ENCODE data around the gene HECW1.
"Not testable (repeated sequence)": the region's sequence is repeated elsewhere in the genome, so short reads cannot be mapped to it uniquely, and the experiment has no call there.

The HECW1 gene

DNA sequence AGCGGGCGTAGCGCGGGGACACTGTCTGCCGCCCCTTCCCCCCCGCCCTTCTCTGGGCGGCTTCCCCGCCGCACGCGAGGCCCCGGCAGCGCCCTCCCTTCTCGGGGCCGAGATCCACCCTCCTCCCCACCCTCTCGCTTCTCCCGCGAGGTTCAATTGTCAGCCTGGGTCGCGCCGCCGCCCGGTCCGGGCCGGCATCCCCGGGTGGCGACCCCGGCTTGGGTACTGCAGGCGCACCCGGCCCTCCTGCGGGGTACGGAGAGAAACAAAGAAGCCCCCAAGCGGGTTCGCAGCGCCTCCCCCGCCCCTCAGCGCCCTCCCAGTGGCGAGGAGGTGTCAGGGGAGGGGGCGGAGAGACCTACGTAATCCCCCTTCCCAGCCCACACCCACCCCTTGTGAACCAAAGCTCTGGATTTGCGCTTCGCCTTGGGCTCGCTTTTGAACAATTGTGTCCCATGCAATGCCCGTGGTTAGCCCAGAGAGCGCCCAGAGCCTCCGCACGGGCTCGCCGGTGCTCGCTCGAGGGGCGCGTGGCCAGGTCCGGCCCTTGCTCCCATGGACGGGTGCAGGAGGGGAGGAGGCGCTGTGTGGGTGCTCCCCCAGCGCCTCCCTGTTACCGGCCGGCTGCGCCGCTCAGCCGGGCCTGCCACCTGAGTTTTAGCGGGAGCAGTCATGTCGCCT lies 634 bp downstream of the HECW1 start:
- DNase-seq, result peak; percentile 22

DNA sequence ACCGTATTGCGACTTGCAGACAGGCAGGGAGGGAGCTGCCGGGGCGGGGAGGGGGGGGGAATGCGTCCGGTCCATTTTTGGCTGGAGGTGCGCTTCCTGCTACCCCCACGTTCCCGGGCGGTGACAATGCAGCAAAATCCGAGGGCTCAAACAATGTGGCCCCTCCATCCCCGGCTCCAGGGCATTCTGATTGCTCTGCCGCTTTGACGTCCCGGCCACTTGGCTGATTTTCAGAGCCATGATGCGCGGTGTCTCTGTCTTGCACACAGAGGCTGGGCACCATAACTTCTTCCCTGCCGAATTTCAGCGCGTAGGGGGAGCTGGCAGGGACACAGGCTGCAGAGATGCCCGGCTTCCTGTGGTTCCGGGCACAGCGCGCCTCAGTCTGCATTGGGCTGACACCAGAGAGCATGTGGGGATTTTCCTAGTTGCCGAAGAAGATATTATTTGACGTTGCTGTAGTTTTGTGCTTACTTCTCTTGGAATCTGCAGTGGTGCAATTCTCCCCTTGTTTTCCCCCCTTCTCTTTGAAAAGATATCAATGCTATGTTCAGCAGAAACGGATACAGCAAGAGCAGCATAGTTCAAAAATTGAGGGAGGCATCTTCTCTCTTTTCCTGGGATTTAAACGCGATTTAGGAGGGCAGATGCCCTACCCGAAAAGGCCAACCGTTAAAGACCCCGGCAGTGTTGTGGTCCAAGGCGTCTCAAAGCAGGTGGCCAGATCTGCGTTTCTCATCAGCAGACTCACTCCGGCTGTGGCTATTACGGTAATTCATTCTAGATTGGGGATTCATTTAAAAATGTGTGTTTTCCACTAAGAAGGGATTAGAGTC lies 1.4 kb downstream of the HECW1 start:
- DNase-seq, result no peak

DNA sequence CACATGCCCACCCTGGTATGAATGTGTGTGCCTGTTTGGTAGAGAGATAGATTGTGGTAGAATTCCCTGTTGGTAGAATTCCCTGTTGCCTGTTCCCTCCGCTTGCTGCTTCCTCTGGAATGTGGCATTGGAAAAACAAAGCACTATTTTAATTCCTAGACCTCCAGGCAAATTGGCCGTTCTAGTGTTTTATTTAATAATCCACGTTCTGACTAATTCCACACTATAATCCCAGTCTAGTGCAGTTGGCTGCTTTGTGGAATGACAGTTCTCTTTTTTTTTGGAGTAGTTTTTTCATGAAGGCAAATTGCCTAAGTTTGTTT lies 2.0 kb downstream of the HECW1 start:
- no peak for DNase-seq

DNA sequence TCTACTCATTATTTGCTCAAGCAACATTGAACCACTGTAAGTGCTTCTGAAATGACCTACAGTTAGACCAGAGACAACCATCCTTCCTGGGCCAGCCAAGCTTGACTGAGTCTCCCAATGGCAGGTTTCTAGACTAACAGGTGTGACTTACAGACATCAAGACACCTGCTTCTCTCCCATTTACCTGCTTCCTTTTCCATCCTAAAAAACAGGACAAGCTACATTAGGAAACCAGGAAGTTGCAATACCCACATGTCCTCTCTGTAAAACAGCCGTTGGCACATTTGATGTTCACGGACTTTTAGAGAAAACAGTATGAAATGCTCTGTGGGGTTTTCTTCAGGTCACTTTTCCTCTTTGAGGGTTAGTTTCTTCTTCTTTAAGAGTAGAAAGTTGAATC lies 4.0 kb downstream of the HECW1 start:
- DNase-seq, result no peak

DNA sequence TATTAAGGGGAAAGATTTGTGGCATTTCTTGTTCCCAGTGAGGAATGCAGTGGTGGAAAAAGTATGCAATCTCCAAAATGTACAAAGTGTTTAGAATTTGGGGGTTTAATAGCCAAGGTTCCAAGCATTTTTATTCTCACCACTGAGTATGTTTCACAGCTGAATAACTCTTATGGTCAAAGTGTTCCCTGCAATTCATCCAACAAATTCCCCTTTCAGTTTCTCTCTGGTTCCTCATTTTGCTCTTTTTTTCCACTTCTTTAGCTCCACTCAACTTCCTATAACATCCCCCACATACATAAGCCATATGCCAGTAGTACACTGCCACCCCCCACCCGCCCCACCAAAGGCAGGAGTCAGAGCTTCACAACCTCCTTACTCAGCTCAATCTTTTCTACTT lies 4.6 kb downstream of the HECW1 start:
- DNase-seq, result no peak

DNA sequence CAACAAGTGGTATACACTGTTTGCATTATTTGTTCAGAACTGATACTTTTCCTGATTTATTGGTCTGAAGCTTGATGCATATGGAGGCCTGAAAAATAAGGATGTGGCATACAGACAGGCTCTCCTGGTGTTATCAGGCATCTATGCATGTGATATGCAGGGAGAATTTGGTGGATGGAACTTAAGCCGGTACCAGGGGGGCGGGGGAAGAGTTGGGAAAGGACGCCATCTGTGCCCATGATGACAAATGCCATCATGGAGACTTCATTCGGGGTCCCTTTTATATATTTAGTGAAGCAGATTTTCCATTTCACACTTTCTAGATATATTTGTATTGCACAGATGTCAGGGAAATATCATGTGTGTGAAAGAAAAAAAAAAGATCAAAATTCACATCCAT lies 5.4 kb downstream of the HECW1 start:
- DNase-seq, result no peak

DNA sequence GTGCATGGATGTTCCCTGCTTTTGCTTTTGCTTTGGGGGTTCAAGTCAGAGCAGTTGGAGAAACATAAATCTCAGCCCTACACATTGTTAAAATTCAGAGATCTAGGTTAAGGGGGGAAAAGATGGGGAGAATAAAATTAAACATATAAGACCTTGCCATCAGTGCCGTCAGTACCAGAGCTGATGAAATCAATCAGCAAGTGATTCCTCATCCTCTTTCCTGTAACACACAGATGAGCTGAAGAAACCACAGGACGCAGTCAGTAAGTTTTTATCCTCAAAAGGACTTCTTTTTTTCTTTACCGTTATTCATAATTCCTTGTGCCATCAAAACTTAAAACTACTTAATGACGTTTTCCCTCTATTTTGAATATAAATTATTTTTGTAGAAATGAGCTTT lies 5.9 kb downstream of the HECW1 start:
- DNase-seq, result no peak

DNA sequence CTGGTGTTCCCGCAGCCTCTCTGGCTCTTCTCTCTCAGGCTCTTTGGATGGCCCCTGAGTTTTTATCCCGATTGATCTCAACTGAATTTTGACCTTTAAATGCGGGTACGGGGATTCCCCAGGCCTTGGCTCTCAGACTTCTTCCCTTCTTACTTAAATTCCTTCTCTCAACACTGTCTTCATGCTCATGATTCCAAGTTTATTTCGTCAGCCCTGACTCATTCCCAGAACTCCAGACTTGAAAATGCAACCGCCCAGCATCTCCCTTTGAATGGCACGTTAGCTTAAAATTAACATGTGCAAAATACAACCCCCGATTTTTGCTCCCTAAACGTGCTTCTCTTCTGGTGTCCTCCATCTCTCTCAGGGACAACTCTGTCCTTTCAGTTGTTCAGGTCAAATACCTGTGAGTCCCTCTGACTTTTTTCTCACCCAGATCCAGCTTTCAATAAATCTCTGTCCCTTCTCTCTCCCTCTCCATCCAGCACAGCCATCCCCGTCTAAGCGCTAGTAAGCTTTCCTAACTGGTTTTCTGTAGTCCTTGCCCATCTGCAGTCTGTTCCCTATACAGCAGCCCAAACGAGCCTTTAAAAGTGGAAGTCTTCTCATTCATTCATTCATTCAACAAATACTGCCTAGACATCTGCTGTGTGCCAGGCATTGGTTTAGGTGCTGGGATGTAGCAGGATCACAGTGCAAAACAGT lies 7.1 kb downstream of the HECW1 start:
- DNase-seq, result peak; percentile 62

DNA sequence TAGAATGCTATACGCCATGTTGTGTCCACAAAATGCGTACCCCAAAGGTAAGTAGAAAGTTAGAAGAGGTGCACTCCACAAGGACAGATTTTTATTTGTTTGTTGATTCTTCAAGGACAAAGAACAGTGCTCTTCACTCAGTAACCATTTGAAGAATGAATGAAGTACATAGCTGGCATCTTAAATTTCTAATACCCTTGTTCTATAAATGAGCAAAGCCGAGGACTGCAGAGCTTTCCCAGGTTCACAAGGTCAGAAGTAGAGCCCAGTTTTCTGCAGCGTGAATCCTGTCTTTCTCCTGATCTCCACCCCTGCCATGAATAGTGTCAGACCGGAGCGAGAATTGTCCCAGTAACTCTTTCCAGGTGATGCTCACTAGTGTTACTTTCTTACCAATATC lies 9.5 kb downstream of the HECW1 start:
- DNase-seq, result no peak

DNA sequence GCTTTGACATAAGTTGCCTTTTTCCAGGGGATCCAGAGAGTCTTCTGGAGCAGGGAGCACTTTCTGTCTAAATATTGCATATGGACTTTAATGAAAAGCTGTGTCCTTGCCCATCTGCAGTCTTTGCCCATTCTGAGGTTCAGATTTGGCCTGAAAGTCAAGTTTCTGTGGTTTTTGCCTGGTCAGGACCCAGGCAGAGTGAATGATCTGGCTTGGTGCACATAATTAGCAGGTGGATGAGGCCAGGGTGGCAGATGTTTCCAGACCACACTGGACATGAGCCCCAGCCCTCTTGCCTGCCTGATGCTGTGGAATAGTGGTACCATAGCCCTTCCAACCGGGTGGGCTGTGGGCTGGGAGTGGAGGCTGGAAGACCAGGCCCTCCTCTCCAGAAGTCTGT lies 11.0 kb downstream of the HECW1 start:
- no peak for DNase-seq

DNA sequence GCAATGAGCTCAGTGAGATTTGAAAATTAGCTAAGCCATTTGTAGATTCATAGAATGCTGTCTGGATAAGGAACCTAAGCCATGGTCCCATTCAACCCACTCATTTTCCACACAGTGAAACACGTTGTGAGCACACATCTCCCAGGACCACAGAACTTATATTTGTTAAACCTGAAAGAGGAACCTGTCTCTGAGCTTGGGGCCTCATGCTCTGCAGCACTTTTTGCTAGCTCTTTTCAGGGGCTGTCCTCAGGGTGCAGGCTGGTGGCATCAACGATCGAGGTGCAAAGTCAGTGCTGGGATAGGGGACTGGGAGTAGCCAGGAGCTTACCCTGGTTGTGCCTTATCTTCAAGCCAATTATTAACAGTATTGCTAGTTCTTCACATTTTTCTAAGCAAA lies 11.9 kb downstream of the HECW1 start:
- no peak for DNase-seq

DNA sequence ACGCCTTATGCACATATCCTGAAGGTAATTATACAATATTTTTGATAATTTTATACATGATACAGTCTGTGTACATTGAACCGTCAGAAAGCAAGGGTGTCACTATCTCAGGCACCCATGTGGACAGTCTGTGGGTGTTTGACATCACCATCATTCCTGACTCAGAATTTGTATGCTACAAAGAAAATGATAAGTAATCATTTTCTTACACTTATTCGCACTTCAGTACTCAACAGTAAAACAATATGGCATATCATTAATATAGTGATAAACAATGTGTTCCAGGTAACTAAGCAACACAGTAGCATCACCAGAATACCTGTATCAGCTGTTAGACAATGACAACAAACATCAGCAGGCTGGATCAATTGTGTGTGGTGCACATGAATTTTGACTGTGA lies 17.9 kb downstream of the HECW1 start:
- DNase-seq, result no peak

DNA sequence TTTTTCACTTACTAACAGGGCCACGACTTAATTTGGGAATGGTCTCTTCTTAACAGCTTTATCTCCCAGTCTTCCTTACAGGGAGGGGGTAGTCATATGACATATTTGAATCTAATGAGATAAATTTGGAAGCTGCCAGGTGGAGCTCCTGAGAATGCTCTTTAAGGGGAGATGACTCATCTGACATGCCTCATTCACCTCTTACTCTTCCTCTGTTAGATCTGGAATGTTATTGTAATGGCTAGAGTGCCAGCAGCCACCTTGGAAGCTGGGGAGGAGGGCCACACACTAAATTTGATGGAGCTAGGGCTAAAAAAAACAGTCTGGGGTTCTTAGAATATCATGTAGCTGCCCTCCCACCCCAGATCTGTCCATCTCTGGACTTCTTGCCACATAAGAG lies 22.7 kb downstream of the HECW1 start:
- DNase-seq, result no peak

DNA sequence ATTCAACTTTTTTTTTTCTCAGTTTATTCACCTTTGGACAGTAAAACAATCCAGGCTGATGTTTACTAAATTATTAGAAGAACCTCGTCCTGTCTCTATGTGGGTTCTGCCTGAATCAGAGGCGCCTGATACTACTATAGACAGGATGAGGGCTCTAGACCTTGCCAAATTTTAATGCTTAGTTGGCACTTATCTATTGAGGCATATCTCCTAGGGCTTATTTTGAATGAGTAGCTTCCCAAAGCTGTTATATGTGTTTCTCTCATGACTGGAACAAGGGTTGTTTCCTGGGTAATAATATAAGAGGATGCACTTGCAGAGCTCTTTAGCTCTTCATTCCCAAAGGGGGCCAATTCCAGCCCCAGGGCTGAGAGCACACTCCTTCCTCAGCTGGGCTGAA lies 23.6 kb downstream of the HECW1 start:
- no peak for DNase-seq

DNA sequence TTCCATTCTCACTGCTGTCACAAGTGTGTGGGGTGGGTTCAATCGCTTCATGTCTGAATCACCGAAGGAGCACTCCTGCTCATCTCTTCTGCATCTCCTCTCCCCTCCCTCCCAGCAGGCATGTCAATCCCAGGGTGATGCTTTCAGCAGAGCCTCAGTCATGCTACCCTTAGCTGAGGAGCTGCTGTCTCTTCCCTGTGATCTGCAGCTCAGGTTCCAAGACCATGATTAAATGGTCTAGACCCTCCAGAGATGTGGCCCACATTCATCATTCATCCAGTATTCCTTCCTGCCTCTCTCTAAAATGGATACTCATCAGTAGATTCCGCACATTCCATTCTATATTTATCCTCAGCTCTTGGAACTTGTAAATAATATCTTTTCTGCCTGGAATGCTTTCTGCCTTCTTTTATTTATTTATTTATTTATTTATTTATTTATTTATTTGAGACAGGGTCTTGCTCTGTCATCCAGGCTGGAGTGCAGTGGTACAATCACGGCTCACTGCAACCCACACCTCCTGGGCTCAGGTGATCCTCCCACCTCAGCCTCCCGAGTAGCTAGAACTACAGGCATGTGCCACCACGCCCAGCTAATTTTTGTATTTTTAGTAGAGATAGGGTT lies 24.8 kb downstream of the HECW1 start:
- not testable (repeated sequence) for DNase-seq

DNA sequence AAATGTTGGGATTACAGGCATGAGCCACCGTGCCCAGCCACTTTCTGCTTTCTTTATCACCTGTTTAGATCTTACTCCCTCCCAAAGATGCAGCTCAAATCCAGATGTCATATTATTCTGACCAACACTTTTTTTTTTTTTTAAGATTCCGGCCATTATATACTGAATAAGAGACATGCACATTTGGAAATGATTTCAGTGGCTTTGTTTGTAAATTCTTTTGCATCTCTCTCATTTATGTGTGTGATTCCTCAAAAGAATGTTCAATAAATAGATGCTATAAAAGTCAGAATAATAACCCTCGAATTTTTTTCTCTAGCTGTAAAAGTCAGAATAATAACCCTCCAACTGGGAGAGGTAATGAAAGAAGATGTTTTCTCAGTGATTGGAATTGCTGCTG lies 25.4 kb downstream of the HECW1 start:
- DNase-seq, result no peak

DNA sequence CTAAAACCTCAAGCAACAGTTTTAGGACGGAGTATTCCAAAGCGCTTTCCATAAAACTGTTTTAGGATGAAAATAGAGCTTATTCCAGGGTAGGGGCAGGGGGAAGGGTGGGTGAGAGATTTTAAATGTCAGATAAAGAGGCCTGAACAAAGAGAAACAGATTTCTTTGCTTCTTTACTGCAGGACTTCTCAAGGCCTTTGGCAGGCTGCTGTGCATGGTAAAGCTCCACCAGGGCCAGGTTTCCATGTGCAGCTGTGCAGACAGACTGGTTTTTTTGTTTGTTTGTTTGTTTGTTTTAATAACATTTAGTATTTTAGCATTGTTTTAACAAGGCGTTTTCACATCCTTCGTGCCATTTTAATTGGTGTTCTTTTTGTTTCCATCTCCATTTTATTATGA lies 26.3 kb downstream of the HECW1 start:
- no peak for DNase-seq

DNA sequence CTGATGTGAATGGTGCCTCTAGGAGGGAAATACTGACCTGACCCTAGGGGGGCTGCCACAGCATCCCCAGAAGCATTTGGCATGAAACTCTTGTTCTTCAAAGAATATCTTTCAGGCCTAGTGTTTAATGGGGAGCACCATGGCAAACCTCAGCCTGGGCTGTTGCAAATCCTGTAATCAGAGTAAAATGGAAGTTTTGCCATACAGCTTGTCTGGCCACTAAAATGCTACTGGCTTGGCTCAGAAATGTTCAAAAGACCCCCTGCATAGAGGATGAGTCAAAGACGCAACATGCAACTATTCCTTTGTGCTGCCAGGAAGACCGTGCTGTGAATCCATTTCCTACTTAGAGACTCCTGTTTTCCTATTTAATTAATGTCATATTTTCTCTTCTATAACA lies 26.7 kb downstream of the HECW1 start:
- no peak for DNase-seq

DNA sequence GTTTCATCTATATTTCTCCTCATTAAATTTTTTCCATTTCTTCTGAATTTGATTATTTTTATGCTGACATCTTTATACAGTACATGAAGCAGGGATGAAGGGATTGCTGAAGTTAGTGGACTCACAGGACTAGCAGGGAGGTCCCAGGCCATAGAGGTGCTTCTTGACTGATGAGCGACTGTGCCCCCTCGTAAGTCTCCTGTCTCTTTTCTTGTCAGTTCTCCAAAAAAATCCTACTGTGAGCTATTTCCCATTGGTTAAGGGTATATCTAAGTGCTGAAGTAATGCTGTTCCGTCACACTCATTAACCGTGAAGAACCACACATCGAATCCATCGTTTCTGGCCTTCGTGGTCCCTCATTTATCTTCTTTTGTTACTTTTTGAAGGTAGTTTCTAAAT lies 27.7 kb downstream of the HECW1 start:
- DNase-seq, result no peak

DNA sequence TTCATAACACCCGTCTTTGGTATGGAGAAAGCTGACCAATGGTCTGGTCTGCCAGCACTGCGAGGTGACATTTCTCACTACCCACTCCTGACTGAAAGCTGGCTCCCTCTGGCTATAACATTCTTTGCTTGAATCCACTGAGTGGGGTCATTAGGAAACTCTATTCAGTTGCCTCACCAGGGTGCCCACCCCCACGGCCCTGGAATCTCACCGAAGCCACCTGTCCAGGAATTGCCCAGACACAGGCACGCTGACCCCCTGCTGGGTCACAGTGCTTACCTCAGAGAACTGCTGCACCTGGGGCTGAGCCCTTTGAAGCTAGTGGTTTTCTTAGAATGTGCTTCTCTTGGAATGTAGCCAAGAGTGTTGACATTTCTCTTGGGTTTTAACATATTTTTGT lies 28.6 kb downstream of the HECW1 start:
- no peak for DNase-seq

DNA sequence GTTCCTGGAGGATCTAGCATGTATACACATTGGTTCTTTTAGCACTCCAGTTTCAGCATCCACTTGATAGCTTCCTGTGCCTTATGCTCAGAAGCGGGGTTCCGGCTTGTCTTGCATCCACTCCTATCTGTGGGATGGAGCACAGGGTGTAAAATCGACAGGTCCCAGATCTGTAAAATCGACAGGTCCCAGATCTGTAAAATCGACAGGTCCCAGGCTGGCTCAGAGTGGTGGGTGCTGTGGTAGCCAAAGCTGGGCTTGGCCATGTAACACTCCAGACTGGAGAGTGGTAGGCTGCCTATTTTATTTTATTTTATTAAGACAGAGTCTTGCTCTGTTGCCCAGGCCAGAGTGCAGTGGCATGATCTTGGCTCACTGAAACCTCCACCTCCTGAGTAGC lies 30.3 kb downstream of the HECW1 start:
- DNase-seq, result no peak

DNA sequence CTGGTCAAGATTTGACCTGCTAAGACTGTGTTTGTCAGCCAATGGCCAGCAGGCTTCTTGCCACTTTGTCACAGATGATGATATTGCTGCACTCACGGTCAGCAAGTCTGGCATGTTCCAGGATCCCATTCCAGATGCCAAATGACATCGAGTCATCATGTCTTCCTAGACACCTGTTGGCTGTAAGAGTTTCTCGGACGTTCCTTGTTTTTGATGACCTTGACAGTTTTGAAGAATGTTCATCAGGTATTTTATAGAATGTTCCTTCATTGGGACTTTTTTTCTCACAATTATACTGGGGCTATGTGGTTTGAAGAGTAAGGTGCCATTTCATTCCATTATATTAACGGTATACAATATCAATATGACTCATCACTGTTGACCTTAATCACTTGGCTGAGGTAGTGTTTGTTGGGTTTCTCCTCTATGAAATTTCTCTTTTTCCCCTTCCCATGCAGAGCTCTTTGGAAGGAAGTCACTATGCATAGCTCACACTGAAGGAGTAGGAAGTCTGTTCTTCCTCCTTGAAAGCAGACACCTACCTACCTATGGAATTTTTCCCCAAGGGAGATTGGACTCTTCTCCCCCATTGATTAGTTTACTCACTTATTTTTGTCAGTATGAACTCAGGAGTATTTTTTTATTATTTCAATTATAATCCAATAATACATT lies 31.6 kb downstream of the HECW1 start:
- DNase-seq, result no peak

DNA sequence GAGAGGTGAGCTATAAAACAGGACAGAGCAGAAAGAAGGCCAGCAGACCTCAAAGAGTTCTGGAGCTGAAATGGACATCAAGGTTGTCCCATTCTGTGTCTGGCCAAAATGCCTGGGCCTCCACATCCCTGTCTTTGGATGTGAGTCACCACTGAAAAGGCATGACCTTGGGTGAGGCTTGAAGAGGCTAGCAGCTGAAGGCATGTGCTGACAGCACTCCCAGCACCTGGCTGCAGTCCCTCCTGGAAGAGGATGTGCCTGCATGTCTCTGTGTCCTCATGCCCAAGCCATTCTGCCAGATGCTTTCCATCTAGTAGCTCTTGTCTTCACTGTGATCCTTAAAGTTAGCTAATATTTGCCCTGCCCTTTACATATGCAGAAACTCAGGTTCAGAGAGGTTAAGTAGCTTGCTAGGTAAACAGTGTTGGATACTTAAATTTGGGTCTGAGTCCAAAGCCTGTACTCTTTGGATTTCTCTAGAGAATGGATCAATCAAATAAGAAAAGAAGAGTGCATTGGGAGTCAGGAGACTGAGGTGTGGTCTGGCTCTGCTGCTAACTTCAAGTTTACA lies 35.8 kb downstream of the HECW1 start:
- DNase-seq, result no peak

Measured in amniotic stem cell (primary cell).